OCI-LY3 (cell line): ENCODE data around the gene CTNNBL1.

Experiments used
- H2AFZ ChIP-seq: fragments of 200-600, 300-600 bp; shearing (Covaris generic); 2 replicates; pipeline ENCODE4 v1.6.0; 2014; ENCODE audit warnings: antibody characterized with exemption, low read depth, low read length
- H3K27ac ChIP-seq: fragments of 200-600, 300-600 bp; sonication (generic); 2 replicates; pipeline ENCODE4 v1.5.1; 2014; ENCODE audit warnings: mild to moderate bottlenecking, low read length, moderate library complexity, mixed read lengths
- H3K27me3 ChIP-seq: fragments of 200-600, 300-600 bp; sonication (generic); 2 replicates; pipeline ENCODE4 v1.6.1; 2014; ENCODE audit warnings: low read depth, low read length, mixed read lengths
- H3K36me3 ChIP-seq: fragments of 200-600, 300-600 bp; sonication (generic); replicated peaks from 2 replicates; pipeline ENCODE3; 2014; ENCODE audit warnings: low read depth, low read length, mixed read lengths
- H3K4me1 ChIP-seq: fragments of 300-600, 200-600 bp; sonication (generic); 2 replicates; pipeline ENCODE4 v1.6.1; 2014; ENCODE audit warnings: low read length, mixed read lengths
- H3K4me2 ChIP-seq: fragments of 200-600, 300-600 bp; sonication (generic); 2 replicates; pipeline ENCODE4 v1.6.1; 2014; ENCODE audit warnings: low read length, mixed read lengths
- H3K4me3 ChIP-seq: fragments of 300-600, 200-600 bp; sonication (generic); 2 replicates; pipeline ENCODE4 v1.5.1; 2014; ENCODE audit warnings: antibody characterized with exemption, mild to moderate bottlenecking, low read length, moderate library complexity
- H3K79me2 ChIP-seq: fragments of 300-600, 200-600 bp; shearing (Covaris generic); 2 replicates; pipeline ENCODE4 v1.6.1; 2014; ENCODE audit warnings: mild to moderate bottlenecking, low read length, mixed read lengths
- H3K9ac ChIP-seq: fragments of 300-600, 200-600 bp; shearing (Covaris generic); 2 replicates; pipeline ENCODE4 v1.6.0; 2014; ENCODE audit warnings: mild to moderate bottlenecking, low read length, moderate library complexity
- H3K9me3 ChIP-seq: fragments of 200-600, 300-600 bp; shearing (Covaris generic); 2 replicates; pipeline ENCODE4 v1.6.1; 2014; ENCODE audit warnings: low read length, mixed read lengths; ENCODE audit not compliant: insufficient read depth
- H4K20me1 ChIP-seq: fragments of 200-600, 300-600 bp; sonication (generic); 2 replicates; pipeline ENCODE4 v1.6.1; 2016; ENCODE audit warnings: low read length, mixed read lengths; ENCODE audit not compliant: insufficient read depth
- CTCF ChIP-seq: fragments of 200-600, 300-600 bp; sonication (generic); IDR thresholded peaks from 2 replicates; pipeline ENCODE4 v1.5.1; 2014; ENCODE audit warnings: antibody characterized with exemption, low read length, low read depth
- EZH2phosphoT487 ChIP-seq: fragments of 200-600 bp; shearing (Covaris generic); IDR thresholded peaks from 2 replicates; pipeline ENCODE4 v1.6.1; 2018; ENCODE audit warnings: antibody characterized with exemption, mixed run types, low read depth

The CTNNBL1 gene

GRCh38 chr20:37729452-37729851 is 35.6 kb downstream of the CTNNBL1 start:
- TF ChIP-seq EZH2phosphoT487 (no peak), CTCF (no peak)
- H3K36me3 ChIP-seq = peaks cover 22% of the 10 kb centered on the region
- H2AFZ ChIP-seq = no peak overlapping the region
- H3K9ac ChIP-seq = no peak overlapping the region
- H3K4me1 ChIP-seq = peaks cover 7% of the 10 kb centered on the region
- H3K79me2 ChIP-seq = peaks cover 41% of the 10 kb centered on the region
- no peak overlapping the region for H3K27ac ChIP-seq
- peaks cover 73% of the 10 kb centered on the region for H4K20me1 ChIP-seq
- H3K27me3 ChIP-seq = no peaks in the 10 kb centered on the region
- no peak overlapping the region for H3K4me2 ChIP-seq
- no peaks in the 10 kb centered on the region for H3K9me3 ChIP-seq
- H3K4me3 ChIP-seq = no peak overlapping the region

- no peak overlapping the region for H3K4me2 ChIP-seq
- peaks cover 7% of the 10 kb centered on the region for H3K4me1 ChIP-seq
- H3K27me3 ChIP-seq = no peaks in the 10 kb centered on the region
- H3K9ac ChIP-seq = no peak overlapping the region
- H3K27ac ChIP-seq = no peak overlapping the region
- H3K79me2 ChIP-seq = peaks cover 39% of the 10 kb centered on the region
- no peaks in the 10 kb centered on the region for H3K9me3 ChIP-seq
- H4K20me1 ChIP-seq = peaks cover 72% of the 10 kb centered on the region
- no peak for TF ChIP-seq CTCF
- no peak for TF ChIP-seq EZH2phosphoT487
- H2AFZ ChIP-seq = no peak overlapping the region
- no peak overlapping the region for H3K4me3 ChIP-seq
- H3K36me3 ChIP-seq = peaks cover 26% of the 10 kb centered on the region
Observed at GRCh38 chr20:37729909-37730308, 36.1 kb downstream of the CTNNBL1 start.

- H2AFZ ChIP-seq = no peak overlapping the region
- no peak overlapping the region for H3K4me2 ChIP-seq
- no peaks in the 10 kb centered on the region for H3K9me3 ChIP-seq
- no peak overlapping the region for H3K9ac ChIP-seq
- peaks cover 51% of the 10 kb centered on the region for H3K36me3 ChIP-seq
- TF ChIP-seq EZH2phosphoT487 (no peak), CTCF (no peak)
- no peak overlapping the region for H3K27ac ChIP-seq
- peaks cover 26% of the 10 kb centered on the region for H3K79me2 ChIP-seq
- peaks cover 52% of the 10 kb centered on the region for H4K20me1 ChIP-seq
- H3K27me3 ChIP-seq = no peaks in the 10 kb centered on the region
- H3K4me3 ChIP-seq = no peak overlapping the region
- H3K4me1 ChIP-seq = peaks cover 14% of the 10 kb centered on the region
Observed at GRCh38 chr20:37733416-37733815, 39.6 kb downstream of the CTNNBL1 start.

GRCh38 chr20:37734228-37734985 is 40.6 kb downstream of the CTNNBL1 start:
- Histone ChIP-seq H3K79me2 (peaks cover 17% of the 10 kb centered on the region), H3K27me3 (no peaks in the 10 kb centered on the region), H3K4me2 (no peak overlapping the region), H3K36me3 (peaks cover 61% of the 10 kb centered on the region), H3K27ac (no peak overlapping the region), H3K4me3 (no peak overlapping the region), H3K9ac (no peak overlapping the region), H3K4me1 (peaks cover 14% of the 10 kb centered on the region), H2AFZ (no peak overlapping the region), H4K20me1 (peaks cover 42% of the 10 kb centered on the region), H3K9me3 (no peaks in the 10 kb centered on the region)
- TF ChIP-seq EZH2phosphoT487 = no peak
- TF ChIP-seq CTCF = no peak
